Mononuclear cell (primary cell): ENCODE measurements around the gene SYT10. TPM values are rescaled to one million over a fixed set of nuclear protein-coding genes. Genes with fewer than 3 reads are reported as not detected.
"Not testable (repeated sequence)": the region's sequence is repeated elsewhere in the genome, so short reads cannot be mapped to it uniquely, and the experiment has no call there.

Source experiments
- H3K27me3 ChIP-seq: 2 replicates; pipeline ENCODE4 v1.6.0; 2011; ENCODE audit warnings: low read length, control low read depth; ENCODE audit not compliant: insufficient read depth
- H3K4me1 ChIP-seq: 2 replicates; pipeline ENCODE4 v1.5.1; 2011; ENCODE audit warnings: mild to moderate bottlenecking, low read length, control low read depth; ENCODE audit not compliant: insufficient read depth
- H3K4me3 ChIP-seq: 2 replicates; pipeline ENCODE4 v1.5.1; 2011; ENCODE audit warnings: mild to moderate bottlenecking, low read length, moderate library complexity
- H3K9me3 ChIP-seq: 2 replicates; pipeline ENCODE4 v1.5.1; 2011; ENCODE audit warnings: low read depth, mild to moderate bottlenecking, control low read depth, low read length
- total RNA-seq: library from RNA; depleted of rRNA; stranded (reverse); fragments of >200 nt; gene quantifications from one replicate; pipeline ENCODE4 v1.2.3, GENCODE V29; 2012

The SYT10 gene
- total RNA-seq, 1 donor: not detected

DNA sequence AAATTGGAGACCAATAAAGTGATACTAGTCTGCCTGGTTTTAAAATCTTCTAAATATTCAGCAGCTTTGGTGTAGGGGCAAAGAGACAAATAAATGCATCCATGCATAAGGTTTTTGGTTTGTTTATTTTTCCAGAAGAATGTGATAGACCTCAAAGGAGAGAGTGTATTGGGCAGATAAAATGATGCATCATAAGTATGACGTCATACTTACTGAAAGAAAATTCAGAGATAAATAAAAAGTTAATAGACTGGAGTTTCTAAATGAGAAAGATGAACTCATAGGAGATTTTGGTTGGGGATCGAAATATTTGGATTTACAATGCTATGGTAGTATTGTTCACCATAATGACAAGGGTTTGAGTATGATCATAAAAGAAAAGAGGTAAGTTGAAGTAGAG is 10.2 kb downstream of the SYT10 start:
- Histone ChIP-seq H3K9me3 (no peaks in the 10 kb centered on the region), H3K4me1 (no peaks in the 10 kb centered on the region), H3K27me3 (no peaks in the 10 kb centered on the region), H3K4me3 (no peak overlapping the region)

GRCh38 chr12:33427071-33427470 is 12.5 kb downstream of the SYT10 start:
- Histone ChIP-seq H3K9me3 (no peaks in the 10 kb centered on the region), H3K27me3 (no peaks in the 10 kb centered on the region), H3K4me3 (no peak overlapping the region), H3K4me1 (no peaks in the 10 kb centered on the region)

DNA sequence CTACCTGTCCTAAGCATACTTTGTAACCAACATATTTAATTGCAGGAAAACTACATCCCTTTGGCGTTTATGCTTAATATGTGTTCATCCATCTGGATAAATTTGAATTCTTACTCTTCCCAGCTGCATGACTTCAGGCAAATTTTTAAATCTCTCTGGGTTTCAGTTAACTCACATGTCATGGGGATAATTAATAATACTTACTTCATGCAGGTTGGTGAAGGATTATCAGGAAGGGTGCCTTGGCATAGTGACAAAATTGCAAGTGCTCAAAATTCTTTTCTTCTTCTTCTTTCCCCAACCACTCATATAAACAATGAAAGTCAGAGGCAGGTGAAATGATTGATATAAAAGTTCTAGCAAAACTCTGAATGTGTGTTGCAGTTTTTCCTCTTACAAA is 15.9 kb downstream of the SYT10 start:
- no peaks in the 10 kb centered on the region for H3K27me3 ChIP-seq
- H3K4me1 ChIP-seq: no peaks in the 10 kb centered on the region
- H3K4me3 ChIP-seq: no peak overlapping the region
- H3K9me3 ChIP-seq: no peaks in the 10 kb centered on the region

DNA sequence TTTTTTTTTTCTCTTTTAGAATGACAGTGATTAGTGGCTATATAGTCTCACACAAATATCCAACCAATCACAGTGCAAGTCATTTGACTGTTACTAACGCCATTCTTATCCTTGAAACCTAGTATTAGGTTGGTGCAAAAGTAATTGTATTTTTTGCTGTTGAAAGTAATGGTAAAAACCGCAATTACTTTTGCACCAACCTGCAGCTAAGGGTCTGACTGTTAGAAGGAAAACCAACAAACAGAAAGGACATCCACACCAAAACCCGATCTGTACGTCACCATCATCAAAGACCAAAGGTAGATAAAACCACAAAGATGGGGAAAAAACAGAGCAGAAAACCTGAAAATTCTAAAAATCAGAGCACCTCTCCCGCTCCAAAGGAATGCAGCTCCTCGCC is 27.2 kb downstream of the SYT10 start:
- H3K4me1 ChIP-seq, H3K4me3 ChIP-seq, H3K27me3 ChIP-seq, H3K9me3 ChIP-seq: not testable (repeated sequence)

GRCh38 chr12:33383503-33383902 is 56.1 kb downstream of the SYT10 start:
- Histone ChIP-seq H3K4me1 (no peaks in the 10 kb centered on the region), H3K9me3 (no peaks in the 10 kb centered on the region), H3K4me3 (no peak overlapping the region), H3K27me3 (no peaks in the 10 kb centered on the region)

GRCh38 chr12:33376153-33376552 is 63.5 kb downstream of the SYT10 start:
- H3K9me3 ChIP-seq: no peaks in the 10 kb centered on the region
- no peaks in the 10 kb centered on the region for H3K27me3 ChIP-seq
- H3K4me3 ChIP-seq: no peak overlapping the region
- H3K4me1 ChIP-seq: no peaks in the 10 kb centered on the region

DNA sequence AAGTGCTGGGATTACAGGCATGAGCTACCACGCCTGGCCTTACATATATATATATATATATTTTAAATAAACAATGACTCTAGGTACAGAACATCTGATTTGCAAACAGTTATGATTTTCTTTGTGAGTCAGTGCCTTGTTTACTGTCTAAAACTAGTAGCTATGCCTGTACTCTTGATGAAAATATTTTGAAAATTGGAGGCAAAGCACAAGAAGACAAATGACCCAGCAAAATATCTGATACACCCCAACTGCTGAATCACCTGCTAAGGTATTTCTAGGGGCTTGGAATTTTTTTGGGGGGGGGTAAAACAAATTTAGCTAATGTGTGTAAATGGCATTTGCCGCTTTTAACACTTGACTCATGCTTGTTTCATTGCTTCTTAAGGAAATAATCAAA is 69.3 kb downstream of the SYT10 start:
- Histone ChIP-seq H3K27me3 (no peaks in the 10 kb centered on the region), H3K4me1 (no peaks in the 10 kb centered on the region), H3K9me3 (no peaks in the 10 kb centered on the region), H3K4me3 (no peak overlapping the region)

- Histone ChIP-seq H3K4me3 (no peak overlapping the region), H3K9me3 (no peaks in the 10 kb centered on the region), H3K27me3 (no peaks in the 10 kb centered on the region), H3K4me1 (no peaks in the 10 kb centered on the region)
Measured at GRCh38 chr12:33357181-33357580, 82.4 kb downstream of the SYT10 start.

GRCh38 chr12:33349791-33350190 is 89.8 kb downstream of the SYT10 start:
- no peaks in the 10 kb centered on the region for H3K9me3 ChIP-seq
- H3K4me1 ChIP-seq: no peaks in the 10 kb centered on the region
- no peaks in the 10 kb centered on the region for H3K27me3 ChIP-seq
- no peak overlapping the region for H3K4me3 ChIP-seq

GRCh38 chr12:33331961-33332398 is 107.6 kb downstream of the SYT10 start:
- H3K4me1 ChIP-seq, H3K4me3 ChIP-seq, H3K27me3 ChIP-seq, H3K9me3 ChIP-seq: not testable (repeated sequence)

DNA sequence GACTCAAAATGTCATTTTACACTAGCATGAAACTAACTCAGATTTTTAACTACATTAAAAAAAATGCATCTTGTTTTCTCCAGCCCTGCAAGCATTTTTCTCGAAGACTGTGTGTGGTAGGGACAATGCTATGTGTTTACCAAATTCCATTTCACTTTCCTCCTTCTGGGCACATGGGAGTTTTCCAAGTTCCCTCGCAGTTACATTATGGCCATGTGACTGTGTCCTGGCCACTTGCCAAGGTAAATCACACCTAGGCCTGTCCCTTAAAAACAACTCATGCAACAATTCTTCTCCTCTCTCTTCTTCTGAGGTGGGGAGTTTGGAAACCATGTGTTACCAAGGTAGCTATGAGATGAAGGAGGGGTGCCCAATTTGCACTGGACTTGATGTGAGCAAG is 108.7 kb downstream of the SYT10 start:
- Histone ChIP-seq H3K27me3 (no peaks in the 10 kb centered on the region), H3K9me3 (no peaks in the 10 kb centered on the region), H3K4me1 (no peaks in the 10 kb centered on the region), H3K4me3 (no peak overlapping the region)
